GM12872 (cell line): ENCODE data around the gene GUCY1A1.

Experiments used
- CTCF ChIP-seq: IDR thresholded peaks from 3 replicates; pipeline ENCODE4 v1.5.1; 2011; ENCODE audit warnings: low read depth, mild to moderate bottlenecking, low read length, moderate library complexity; ENCODE audit not compliant: insufficient read depth

The GUCY1A1 gene

GRCh38 chr4:155687380-155687982 is 20.8 kb downstream of the GUCY1A1 start:
- no peak for TF ChIP-seq CTCF

GRCh38 chr4:155688211-155688610 is 21.6 kb downstream of the GUCY1A1 start:
- TF ChIP-seq CTCF: no peak

GRCh38 chr4:155688860-155689259 is 22.2 kb downstream of the GUCY1A1 start:
- TF ChIP-seq CTCF: no peak

GRCh38 chr4:155690044-155690837 is 23.6 kb downstream of the GUCY1A1 start:
- no peak for TF ChIP-seq CTCF

- no peak for TF ChIP-seq CTCF
Observed at GRCh38 chr4:155692361-155692760, 25.7 kb downstream of the GUCY1A1 start.

- TF ChIP-seq CTCF: no peak
Observed at GRCh38 chr4:155693015-155693663, 26.5 kb downstream of the GUCY1A1 start.

- TF ChIP-seq CTCF: no peak
Observed at GRCh38 chr4:155694100-155694785, 27.6 kb downstream of the GUCY1A1 start.
